HG03139 (cell line): ENCODE measurements around the gene RABGEF1.
"Not testable (repeated sequence)": the region's sequence is repeated elsewhere in the genome, so short reads cannot be mapped to it uniquely, and the experiment has no call there.

Experiments used
- ATAC-seq: cut with Tn5 transposase; IDR thresholded peaks from one replicate; pipeline ENCODE4 v1.9.1; 2021; ENCODE audit not compliant: unreplicated experiment

The RABGEF1 gene

DNA sequence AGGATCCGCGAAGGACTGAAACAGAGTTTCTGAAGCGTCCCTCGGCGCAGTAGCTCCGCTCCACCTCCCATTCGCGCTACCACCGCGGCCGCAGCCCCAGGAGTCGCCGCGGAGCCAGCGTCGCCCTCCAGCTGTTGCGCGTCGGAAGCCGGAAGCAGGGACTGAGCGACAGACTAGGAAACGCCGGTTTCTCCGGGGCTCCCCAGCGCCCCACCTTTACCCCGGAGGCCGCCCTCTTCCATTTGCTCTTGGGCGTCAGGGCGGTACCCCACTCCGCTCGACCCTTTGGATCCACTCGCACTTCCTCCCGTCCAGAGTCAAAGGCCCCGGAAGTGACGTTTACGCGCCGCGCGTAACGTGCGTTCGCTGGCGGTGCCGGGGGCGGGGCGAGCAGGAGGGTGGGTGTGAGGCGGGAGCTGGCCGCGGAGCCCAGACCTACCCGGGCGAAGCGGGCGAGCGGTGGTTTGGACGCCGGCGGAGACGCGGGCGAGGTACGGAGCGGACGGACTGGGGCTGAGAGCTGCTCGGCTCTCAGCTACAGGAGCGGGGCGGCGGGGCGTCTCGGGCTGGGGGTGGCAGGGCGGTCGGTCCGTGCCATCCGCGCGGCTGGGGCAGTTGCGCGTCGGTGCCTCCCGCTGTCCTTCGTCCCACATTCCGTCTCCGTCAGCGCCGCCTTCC is at the start of gene RABGEF1:
Gene RABGEF1, plus strand, starts transcription at position 432 of the 678 bp plus-strand sequence. CDS start 31,167 bp downstream, outside the sequence.
- peak; percentile 82 for ATAC-seq

DNA sequence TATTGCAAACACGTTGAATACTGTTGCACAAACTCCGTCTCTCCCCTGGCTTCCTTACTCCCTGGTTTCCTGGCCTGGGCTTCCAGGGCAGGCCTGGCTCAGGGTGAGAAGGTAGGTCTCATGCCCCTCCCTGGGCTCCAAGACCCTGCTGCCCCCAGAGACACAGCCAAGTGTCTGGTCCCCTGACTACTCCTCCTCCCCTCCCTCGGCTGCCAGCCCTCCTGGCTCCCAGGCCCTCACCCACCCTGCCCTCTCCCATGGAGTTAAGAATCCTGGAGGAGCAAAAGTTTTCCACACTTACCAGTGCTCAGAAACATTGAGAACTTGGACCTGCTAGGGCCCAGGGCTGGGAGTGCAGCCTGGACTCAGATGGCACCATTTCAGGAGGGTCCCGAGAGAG is 47.2 kb upstream of the RABGEF1 start:
- no peak for ATAC-seq

DNA sequence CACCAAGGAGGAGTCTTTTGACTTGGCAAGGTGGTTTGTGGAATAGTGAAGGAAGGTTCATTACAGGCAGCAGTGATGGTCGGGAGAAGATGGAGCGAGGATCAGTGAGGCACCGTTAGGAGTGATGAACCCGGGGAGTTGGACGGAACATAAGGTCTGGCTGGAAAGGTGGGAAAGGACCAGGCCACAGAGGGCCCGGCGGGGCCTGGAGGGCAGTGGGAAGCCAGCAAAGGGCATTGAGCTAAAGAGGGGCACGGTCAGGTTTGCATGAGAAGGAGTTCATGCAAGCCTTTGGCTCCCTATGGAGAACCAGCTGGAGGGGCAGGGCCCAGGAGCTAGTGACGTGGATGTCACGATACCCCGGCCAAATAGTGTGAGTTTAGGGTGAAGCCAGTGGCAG is 46.2 kb upstream of the RABGEF1 start:
- ATAC-seq, result no peak

DNA sequence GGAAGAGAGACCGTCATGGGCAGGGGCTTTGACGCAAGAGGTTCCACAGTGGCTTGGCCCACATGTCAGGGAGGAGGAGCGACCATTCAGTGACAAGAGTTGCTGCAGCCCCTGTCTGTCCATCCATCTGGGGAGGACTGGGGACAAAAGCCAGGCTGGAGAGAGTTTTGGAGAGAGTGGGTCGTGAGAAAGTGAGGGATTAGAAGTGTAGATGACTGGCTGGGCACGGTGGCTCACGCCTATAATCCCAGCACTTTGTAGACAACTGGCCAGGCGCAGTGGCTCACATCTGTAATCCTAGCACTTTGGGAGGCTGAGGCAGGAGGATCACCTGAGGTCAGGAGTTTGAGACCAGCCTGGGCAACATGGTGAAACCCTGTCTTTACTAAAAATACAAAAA is 45.1 kb upstream of the RABGEF1 start:
- ATAC-seq, result not testable (repeated sequence)

DNA sequence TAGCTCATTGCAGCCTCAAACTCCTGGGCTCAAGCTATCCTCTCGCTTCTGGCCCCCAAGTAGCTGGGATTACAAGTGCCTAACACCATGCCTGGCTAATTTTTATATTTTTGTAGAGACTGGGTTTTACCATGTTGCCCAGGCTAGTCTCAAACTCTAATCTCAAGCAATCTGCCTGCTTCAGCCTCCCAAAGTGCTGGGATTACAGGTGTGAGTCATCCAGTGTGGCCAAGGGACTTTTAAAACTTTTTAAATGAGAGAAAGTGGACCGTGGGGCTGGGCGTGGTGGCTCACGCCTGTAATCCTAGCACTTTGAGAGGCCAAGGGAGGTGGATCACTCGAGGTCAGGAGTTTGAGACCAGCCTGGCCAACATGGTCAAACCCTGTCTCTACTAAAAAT is 44.4 kb upstream of the RABGEF1 start:
- not testable (repeated sequence) for ATAC-seq

- no peak for ATAC-seq
Observed at GRCh38 chr7:66696774-66697191, 43.8 kb upstream of the RABGEF1 start.

GRCh38 chr7:66697449-66698438 is 42.8 kb upstream of the RABGEF1 start:
- ATAC-seq, result no peak

DNA sequence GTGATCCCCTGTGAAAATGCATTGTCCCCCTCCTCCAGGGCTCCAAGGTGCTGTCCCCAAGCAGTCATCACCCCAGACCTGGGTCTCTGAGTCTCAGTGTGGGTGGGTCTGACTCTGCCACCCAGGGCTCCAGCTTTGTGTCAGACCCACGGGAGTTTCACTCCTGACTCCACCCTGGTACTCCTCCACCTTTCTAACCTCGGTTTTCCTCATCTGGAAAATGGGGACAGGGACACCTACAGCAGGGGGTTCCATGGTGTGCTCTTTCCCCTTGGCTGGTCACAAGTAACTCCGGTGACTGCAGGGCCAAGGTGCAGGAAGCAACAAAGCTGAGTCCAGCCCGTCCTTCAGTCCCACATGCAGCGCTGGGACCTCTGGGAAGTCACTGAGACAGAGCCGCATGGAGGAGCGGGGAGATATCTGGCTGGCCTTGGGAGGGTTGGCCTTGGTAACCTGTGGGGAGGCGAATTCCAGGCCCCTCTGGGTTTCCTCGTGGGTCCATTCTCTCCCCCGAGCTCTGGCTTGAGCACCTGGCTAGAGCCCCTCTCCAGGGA is 41.8 kb upstream of the RABGEF1 start:
- no peak for ATAC-seq

DNA sequence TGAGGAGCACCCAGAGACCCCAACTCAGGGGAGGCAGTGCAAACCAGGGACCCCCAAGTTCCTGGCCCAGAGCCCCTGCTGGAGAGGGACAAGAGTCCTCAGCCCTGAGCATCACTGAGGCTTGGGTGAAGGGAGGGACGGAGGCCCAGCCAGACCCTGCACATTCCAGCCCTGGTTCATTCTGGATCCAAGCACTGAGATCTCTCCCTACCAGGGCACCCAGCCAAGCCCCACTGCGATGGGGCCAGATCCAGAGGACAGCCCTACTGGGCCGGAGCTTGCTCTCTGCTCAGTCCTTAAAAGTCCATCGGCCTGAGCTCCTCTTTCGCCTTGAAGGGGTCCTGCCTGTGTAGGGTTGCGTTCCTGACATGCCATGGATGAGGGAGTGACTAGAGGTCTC is 40.5 kb upstream of the RABGEF1 start:
- no peak for ATAC-seq

- ATAC-seq, result no peak
Observed at GRCh38 chr7:66700633-66701131, 39.9 kb upstream of the RABGEF1 start.

GRCh38 chr7:66707825-66708224 is 32.7 kb upstream of the RABGEF1 start:
- ATAC-seq, result no peak

GRCh38 chr7:66710752-66711151 is 29.8 kb upstream of the RABGEF1 start:
- not testable (repeated sequence) for ATAC-seq

DNA sequence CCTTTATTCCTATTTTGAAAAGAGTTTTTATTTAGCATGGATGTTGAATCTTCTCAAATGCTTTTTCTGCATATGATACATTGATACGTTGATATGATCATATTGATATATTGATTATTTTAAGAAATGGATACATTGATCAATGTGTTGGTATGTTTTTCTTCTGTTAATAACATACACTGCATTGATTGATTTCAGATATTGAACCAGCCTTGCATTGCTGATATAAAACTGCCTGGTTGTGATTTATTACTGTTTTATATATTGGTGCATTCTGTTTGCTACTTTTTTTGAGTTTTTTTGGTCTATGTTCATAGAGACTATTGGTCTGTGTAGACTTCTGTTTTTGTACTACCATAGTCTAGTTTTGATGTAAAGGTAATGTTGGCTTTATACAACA is 26.8 kb upstream of the RABGEF1 start:
- ATAC-seq, result no peak

- ATAC-seq, result not testable (repeated sequence)
Observed at GRCh38 chr7:66716634-66717033, 23.9 kb upstream of the RABGEF1 start.

DNA sequence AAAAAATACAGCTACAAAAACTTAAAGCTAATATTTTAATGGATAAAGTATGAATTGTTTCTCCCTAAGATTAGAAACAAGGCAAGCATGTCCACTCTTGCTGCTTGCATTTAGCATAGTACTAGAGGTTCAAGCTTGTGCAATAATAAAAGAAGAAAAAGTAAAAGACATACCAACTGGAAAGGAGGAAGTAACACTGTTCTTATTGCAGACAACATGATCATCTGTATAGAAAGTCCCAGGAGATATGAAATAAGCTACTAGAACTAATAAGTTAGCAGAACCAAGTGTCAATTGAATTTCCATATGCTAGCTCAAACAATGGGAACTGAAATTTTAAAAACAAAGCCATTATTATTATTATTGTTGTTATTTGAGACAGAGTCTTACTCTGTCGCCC is 20.0 kb upstream of the RABGEF1 start:
- ATAC-seq, result no peak

- no peak for ATAC-seq
Observed at GRCh38 chr7:66725843-66726242, 14.7 kb upstream of the RABGEF1 start.

DNA sequence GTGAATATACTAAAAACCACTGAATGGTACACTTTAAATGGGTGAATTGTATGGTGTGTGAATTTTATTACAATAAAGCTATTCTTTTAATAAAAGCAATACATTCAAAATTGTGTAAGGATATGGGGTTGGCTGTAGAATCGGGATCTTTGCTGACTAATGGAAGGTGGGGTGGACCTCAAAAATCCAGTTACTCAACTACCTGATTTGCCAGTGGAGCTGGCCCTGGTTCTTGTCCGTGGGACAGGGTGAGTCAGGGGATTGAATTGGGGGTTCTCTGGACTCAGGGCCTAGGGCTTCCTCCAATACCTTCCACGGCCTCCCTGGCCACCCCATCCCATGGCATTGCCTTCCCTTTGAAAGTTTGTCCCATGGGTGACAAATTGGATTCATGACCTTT is 13.5 kb upstream of the RABGEF1 start:
- ATAC-seq, result no peak

- no peak for ATAC-seq
Observed at GRCh38 chr7:66728571-66728970, 12.0 kb upstream of the RABGEF1 start.

DNA sequence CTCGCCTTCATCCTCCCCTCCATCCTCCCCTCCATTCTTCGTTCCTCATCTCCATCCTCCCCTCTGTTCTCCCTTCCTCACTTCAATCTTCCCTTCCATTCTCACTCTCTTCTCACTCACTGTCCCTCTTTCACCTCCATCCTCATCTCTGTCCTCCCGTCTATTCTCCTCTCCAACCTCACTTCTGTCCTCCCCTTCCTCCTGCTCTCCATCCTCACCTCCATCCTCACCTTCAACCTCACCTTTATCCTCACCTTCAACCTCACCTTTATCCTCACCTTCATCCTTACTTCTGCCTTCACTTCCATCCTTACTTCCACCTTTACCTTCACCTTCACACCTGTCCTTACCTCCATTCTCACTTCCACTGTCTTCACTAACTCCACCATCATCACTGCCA is 11.3 kb upstream of the RABGEF1 start:
- ATAC-seq, result no peak

GRCh38 chr7:66731986-66732385 is 8.5 kb upstream of the RABGEF1 start:
- ATAC-seq, result no peak

GRCh38 chr7:66732439-66732838 is 8.1 kb upstream of the RABGEF1 start:
- ATAC-seq, result no peak

DNA sequence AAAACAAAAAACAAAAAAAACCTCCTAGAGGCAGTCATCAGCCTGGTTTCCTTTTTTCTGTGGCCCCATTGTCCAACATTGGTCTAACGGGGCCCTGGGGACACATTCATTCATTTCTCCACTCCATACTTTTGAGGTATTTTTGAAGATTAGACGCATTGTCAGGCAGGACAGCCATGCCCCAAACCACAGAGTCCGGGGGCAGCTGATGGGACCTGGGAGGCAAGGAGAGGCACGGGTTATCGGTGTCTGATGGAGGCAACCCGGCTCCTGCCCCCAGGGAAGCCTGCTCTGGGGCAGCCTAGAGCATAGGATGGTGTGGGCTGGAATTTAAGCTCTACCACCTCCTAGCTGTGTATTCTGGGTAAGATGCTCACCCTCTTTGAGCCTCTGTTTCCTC is 6.5 kb upstream of the RABGEF1 start:
- no peak for ATAC-seq
